ENCODE measurements around the gene LGALS9.
"Not testable (repeated sequence)": the region's sequence is repeated elsewhere in the genome, so short reads cannot be mapped to it uniquely, and the experiment has no call there.

LGALS9 gene

DNA sequence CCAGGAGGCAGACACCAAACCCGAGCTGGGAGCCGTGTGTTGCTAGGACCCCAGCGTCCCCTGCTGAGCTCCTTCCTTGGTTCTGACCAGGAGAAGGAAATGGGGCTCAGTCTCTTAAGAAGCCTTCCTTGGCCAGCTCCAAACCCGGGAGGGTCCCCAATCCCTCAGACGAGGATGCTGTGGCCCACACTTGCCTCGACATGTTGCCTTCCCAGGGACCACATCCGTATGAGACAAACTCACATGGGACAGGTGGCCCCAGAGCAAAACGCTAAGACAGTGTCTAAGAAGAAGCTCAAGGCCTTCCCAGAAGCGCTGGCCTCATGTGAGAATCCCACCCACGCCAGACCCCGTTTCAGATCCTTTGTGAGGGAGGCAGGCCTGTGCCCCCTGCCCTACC, 19.8 kb downstream of the LGALS9 start:
- in situ Hi-C loops (cut with MboI; ENCODE audit: low sequenced_read_pairs), result no loop called here

DNA sequence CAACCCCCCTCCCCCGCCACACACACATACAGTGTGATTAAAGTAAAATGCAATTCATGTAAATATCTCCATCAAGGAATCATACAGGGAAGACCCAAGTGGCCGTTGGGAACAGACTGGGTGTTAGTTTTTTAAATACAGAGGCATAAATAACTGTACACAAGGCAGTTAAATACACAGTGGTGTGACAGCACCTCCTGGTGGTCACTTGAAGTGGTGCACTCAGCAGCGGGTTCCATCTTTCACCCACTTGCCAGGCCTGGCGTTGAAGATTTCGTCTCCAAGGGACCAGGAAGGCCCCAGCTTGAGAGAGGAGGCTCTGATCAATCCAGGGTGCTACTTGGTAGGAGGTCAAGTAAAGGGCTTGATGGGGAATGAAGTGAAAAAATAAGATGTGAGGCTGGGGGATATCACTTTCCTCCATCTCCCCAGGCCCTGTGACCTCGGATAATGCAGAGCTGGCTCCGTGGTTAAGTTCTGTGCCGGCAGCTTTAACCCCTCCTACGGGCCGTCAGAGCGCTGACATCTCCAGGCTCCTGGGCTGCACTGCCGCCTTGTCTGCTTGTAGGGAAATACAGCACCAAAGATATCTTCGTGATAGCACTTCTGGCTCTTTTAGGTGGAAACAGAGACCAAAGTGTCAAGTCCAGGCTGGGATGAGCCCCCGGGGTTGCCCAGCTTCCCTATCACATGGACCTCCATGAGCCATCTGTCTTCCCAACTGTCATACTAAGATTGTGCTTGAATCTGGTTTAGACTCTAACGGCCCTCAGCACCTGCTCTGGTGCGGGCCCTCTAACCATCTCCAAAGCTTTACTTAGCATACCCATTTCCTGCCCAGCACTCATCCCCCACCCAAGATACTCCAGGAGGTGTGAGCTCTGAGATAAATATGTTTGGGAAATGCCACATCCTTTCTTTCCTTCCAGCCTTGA, 20.7 kb downstream of the LGALS9 start:
- in situ Hi-C loops (cut with MboI; ENCODE audit: low sequenced_read_pairs), result no loop called here

DNA sequence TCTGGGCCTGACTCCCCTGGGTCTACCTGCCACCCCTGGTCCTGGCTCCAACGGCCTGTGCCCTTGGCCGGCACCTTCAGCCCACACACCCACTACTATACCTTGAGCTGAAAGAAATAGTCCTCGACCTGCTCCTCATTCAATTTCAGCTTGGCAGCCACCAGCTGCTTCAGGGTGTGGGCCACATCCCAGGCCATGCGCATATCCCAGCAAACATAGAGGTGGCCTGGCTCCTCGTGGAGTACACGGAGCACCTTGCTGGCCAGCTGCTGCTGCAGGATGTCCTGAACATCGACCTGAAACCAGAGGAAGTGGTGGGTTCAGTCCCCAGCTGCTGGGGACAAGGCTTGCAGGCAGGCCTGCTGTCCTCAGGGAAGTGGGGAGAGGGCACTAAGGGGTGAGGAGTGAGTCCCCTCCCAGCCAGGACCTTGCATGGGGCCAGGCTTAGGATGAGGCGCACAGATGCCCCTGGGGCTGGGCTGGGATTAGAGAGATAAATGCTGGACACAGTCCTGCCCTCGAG, 22.5 kb downstream of the LGALS9 start:
- in situ Hi-C loops (cut with MboI; ENCODE audit: low sequenced_read_pairs), result not testable (repeated sequence)

DNA sequence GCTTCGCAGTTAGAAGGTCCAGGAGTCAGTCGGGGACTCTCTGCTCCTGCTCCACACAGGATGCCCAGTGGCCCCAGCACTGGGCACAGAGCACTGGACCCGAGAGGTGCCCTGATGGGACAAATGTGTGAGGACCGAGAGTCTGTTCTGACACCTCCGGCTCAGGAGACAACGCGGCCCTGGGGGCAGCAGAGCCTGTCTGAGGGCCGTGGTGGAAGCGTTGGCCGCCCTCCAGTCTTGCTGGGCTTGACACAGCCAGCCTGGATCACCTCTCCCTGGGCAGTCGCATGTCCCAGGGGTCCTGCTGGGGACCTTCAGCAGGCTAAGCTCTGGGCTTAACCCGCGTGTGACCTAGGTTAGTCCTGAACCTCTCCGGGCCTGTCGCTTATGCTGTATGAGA, 23.1 kb downstream of the LGALS9 start:
- in situ Hi-C loops (cut with MboI; ENCODE audit: low sequenced_read_pairs), result no loop called here

DNA sequence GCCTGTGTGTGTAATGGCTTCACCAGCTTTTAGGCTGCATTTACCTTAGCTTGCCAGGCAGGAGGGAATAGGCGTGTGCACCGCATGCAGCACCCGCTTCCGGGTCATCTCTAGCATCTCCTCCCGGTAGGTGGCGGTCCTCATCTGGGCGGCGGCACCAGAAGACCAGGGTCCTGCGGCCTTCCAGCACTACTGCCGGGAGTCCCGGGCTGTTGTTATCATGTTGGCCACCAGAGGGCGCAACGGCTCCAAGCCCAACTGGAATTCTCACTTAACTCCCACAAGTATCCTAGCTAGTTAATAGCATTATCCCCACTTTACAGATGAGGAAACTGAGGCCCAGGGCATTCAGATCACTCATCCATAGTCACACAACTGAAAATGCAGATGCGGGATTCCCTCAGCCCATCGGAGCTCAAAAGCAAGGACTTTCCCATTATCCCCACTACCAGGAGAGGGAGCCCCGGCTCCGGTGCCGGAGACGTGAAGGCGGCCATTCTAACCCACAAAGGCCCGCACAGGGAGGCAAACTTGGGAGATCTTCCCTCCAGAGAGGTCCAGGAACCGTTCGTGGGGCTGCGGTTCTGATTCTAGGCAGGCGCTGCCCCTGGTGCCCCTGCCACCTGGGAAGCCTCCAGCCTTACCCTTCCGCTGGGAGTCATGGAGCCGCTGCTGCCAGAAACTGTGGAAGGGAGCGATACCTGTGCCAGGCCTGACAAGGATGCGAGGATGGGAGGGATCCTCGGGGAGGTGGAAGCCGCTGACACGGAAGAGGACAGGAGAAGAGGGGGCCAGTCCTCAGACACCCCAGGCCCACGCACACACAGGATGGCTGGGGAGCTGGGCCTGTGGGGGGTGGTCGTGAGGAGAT, 23.9 kb downstream of the LGALS9 start:
- in situ Hi-C loops (cut with MboI; ENCODE audit: low sequenced_read_pairs), result no loop called here

DNA sequence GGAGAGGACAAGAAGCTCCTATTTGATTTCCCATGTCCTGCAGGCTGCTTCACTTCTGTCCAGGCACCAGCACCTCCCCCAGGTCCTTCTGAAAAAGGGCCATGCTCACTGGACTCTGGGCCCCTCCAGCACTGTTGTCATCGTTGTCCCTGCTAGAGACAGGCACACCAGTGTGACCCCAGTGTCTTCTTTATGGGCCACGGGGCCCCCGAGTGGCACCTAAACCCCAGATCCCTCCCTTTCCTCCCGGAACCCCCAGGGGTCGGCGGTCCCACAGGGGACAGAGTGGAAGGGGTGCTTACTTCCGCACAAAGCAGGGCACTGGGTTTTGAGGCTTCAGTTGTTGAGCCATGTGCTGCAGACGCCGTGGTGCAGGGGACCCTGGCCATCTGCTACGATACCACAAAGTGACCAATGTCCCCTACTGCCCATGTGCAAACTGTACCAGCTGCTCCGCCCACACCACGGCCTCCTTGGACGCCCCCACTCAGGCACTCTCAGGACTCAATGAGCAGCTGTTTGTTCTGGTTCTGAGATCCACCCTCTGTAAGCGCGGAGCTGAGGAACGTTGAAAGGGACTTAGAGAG, 24.6 kb downstream of the LGALS9 start:
- in situ Hi-C loops (cut with MboI; ENCODE audit: low sequenced_read_pairs), result not testable (repeated sequence)

DNA sequence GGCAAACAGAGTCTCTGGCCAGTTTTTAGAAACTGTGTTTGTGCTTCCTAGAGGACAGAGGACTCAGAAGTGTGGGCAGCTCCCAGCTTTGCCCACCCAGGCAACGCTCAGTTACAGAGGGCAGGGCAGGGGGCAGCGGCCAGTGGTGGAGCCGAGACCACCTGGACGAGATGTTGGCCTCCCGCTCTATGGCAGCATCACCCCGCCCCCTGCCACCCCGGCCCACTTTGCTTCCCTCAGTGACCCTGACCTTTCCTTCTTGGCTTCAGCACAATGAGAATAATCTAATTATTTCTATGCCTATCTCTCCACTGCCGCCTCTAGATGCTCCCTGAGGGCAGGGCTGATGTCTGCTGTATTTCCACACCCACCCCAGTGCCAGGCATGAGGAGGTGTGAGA, 25.6 kb downstream of the LGALS9 start:
- in situ Hi-C loops (cut with MboI; ENCODE audit: low sequenced_read_pairs), result not testable (repeated sequence)

DNA sequence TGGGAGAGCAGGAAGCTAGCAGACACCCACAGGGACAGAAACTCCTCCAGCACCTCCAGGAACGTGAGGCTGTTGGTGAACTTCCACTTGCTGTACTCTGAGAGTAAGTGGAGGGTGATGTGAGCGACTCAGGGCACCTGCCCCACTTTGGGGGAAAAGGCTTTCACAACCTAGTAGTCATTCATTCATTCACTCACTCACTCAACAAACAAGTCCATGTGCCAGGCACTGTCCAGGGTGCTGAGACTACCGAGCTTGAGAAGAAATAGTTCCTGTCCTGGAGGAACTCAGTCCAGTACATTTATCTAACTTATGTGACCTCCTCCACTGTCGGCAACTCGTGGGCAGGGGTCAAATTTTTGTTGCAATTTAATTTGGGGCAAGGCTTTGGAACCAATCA, 26.6 kb downstream of the LGALS9 start:
- in situ Hi-C loops (cut with MboI; ENCODE audit: low sequenced_read_pairs), result no loop called here

DNA sequence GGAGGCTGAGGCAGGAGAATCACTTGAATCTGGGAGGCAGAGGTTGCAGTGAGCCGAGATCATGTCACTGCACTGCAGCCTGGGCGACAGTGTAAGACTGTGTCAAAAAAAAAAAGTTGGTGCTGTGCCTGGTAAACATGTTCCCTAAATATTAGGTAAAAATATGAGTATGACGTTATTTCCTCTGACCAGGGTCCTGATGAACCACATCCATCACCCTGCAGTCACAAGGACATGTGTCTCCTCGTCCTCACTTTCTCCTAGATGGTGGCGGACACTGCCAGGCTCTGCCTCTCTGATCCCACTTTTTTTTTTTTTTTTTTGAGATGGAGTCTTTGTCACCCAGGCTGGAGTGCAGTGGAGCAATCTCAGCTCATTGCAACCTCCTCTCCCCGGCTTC, 28.7 kb downstream of the LGALS9 start:
- in situ Hi-C loops (cut with MboI; ENCODE audit: low sequenced_read_pairs), result no loop called here

DNA sequence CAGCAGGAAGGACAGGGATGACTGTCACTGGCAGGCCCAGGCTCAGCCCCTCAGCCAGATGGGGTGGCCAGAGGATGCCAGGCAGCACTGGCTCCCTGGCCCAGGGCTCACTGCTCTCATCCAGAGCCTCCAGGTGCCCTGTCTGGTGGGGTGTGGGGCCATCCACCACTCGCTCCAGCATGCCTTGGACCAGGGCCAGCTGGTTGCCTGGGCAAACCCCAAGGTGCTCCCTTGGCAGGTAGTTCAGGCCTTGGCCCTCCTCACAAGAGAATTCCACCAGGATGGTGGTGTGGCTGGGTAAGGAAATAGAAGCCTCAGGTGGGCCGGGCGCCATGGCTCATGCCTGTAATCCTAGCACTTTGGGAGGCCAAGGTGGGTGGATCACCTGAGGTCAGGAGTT, 29.4 kb downstream of the LGALS9 start:
- in situ Hi-C loops (cut with MboI; ENCODE audit: low sequenced_read_pairs), result no loop called here

DNA sequence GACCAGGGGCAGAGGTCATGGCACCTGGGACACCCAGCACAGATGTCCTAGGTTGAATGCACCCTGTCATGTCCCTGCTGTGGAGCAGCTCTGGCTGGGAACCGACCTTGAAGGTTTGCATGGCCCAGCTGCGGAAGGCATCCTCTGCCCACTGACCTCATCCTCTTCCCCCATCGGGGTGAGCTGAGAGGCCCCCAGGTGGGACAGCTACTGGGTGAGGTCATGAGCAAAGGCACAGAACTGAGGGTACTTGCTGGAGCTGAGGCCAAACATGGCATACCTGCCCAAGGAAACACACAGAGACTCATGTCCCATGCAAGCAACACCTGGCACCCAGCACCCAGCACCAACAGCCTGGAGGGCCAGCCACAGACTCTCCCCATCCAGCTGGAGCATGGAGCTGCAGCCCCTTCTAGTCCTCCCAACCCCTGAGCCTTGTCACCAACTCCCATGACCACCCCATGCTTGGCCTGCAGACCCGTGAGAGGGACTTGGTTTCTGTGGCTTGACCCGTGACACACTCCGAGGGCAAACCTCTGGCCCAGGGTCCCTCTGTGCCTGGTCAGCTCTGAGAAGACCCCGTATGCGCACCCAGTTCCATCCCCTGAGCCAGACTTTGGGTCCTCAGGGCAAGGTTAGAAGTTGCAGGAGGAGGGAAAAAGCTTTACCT, 33.1 kb downstream of the LGALS9 start:
- in situ Hi-C loops (cut with MboI; ENCODE audit: low sequenced_read_pairs), result no loop called here

DNA sequence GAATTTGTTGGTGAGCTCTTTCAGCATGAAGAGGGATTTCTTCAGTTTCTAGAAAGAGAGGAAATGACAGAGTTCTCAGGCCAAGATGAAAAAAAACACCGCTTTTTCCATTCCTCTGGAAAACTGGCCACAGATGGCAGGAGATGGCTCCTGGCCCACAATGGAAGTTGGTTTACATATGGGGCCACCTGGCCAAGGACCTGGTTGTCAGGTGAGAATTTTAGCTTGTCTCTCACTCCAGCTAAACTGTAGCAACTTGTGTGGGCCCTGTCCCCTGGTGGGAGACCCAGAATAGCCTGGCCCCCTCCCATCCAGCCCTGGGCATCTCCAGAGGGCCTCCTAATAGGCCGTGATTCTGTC, 33.6 kb downstream of the LGALS9 start:
- in situ Hi-C loops (cut with MboI; ENCODE audit: low sequenced_read_pairs), result no loop called here

DNA sequence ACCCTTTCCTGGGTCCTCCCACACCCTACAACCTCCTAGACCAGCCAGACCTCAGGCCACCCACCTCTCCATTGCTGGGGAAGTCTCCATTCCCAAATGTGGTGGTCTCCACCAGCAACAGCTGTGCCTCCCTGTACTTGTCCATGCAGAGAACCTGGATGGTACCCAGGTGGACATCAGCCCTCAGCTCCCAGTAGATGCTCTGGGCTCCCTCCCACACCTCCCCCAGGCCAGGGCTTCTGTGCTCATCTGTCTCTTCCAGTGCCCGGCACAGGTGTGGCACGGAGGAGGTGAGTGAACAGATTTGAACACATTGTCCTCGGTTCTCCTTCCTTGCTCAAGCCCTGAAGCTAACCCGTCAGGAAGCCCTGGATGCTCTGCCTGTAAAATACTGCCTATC, 34.6 kb downstream of the LGALS9 start:
- in situ Hi-C loops (cut with MboI; ENCODE audit: low sequenced_read_pairs), result no loop called here

DNA sequence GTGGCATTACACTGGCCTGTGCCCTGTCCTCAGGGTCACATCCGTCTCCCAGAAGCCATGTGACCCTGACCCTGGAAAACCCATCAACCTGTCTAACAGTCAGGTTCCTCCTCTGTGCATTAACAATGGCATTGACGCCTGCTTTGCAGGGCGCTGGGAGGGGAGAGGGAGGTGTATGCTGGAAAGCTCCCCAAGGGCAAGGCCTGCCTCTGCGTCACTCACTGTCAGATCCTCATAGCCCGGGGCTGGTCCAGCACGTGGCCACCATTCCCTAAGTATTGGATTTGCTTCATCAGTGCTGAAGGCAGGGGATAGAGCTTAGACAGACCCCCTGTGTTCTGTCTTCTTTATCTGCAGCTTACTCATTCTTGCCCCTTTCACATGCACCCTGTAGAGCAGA, 35.3 kb downstream of the LGALS9 start:
- in situ Hi-C loops (cut with MboI; ENCODE audit: low sequenced_read_pairs), result not testable (repeated sequence)

DNA sequence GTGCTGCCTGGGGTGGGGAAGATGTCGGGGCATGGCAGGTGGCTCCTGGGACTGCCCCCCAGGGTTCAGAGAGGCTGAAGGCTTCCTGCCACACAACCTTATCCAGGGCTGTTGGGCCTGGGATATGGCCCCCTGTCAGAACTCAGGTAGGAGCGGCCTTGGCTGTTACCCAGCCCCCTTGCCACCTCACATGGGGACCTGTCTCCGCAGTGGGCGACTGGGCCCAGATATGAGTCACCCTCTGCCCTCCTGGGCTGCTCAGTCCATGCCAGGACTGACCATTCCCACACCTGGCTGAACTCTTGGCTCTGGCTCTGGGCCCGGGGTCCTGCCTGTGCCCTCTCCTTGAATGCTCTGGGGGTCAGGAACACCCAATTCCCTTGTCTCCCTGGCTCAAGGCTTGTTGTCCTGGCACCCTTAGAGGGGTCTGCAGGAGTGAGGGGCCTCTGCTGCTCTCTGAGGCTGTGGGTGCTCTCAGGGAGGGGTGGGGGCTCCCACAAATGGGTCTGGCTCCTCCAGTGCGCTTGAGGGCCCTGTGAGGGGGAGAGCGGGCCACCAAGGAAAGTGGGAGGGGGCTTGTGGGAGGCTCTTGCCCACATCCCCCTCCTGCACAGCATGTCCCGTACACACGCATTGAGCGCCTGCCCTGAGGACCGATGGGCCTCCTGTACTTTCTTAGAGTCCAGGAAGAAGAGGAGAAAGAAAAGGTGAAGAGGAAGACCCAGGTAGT, 36.0 kb downstream of the LGALS9 start:
- in situ Hi-C loops (cut with MboI; ENCODE audit: low sequenced_read_pairs), result no loop called here

DNA sequence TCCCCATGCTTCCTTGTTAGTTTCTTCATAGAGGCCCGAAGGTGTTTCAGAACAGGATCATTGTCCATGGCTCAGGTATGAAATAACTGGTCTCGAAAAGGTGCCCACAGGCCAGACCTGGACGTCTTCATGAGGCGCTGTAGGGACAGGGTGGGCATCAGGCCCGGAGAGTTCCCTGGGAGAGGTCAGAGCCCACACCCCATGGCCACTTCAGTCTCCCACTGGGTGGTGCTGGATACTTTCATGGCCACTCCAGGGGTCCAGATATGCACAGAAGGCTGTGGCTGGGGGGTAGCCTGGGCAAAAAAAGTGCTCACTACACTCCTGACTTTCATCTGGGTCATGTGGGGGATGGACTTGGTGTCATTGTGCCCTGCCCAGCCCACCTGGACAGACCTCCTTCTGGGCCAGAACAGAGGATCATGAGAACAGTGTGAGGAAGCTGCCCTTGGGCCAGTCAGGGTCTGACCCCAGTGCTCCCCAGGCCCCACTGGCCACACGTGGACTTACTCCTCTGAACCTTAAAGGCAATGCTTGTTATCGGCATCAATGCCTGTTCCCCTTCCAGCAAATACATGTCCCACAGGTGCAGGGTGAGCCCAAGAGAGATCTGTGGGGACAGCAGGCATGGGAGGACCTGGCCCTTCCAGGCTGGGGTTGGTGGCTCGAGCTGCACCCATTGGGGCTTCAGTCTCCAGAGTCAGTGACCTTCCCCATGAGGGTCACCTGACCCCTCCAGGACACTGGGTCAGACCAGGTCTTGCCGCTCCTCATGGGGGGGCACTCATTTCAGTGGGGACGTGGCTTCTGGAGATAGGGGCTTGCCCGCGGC, 36.9 kb downstream of the LGALS9 start:
- in situ Hi-C loops (cut with MboI; ENCODE audit: low sequenced_read_pairs), result no loop called here

DNA sequence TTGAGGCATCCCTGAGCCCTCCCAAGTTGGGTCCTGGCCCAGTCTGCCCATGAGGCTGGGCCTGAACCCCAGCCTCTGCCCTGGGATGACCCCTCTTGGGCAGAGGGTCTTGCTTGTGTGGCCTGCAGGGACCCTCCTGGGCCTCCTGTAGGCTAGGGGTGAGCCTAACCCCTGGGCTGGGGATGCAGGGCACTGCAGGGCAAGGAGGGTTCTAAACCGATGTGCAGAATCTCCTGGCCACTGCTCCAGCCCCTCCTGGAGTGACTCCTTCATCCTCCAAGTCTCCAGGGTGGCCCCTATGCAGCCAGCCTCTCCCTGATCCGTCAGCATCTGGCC, 37.5 kb downstream of the LGALS9 start:
- in situ Hi-C loops (cut with MboI; ENCODE audit: low sequenced_read_pairs), result no loop called here

DNA sequence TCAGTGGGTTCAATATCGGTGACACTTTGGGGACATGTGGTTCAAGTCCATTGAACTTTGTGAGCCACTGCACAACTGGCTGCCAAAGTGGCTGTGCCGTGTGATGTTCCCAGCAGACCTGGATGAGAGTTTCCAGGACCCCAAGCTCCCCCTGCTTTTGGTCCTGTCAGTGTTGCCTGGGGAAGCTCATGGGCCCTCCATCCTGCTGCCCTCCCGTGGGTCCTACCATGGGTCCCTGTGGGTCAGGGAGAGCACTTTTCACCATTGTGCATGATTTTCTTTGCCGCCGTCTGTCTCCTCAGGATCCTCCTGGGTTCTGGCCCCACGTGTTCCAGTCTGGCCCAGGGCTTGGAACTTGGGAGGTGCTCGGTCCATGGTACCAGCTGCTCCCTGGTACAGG, 38.1 kb downstream of the LGALS9 start:
- in situ Hi-C loops (cut with MboI; ENCODE audit: low sequenced_read_pairs), result no loop called here

DNA sequence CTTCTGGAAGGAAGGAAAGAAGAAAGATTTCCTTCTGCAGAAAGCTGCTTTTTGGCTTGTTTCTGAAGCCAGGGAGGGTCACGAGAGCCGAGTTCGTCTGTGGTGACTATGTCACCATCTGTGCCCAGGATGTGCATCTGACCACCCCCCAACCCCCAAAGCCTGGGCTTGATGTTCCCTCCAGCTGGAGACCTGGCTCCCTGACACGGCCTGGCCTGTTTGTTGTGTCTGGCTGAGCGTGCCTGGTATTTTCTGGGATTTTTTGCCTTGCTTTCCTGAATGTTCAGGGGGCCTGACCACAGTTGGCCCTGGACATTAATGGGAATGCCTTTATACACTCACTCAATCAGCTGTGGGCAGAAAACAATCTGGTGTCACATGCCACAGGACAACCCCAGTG, 38.9 kb downstream of the LGALS9 start:
- in situ Hi-C loops (cut with MboI; ENCODE audit: low sequenced_read_pairs), result no loop called here
